Neutrophil (primary cell): ENCODE results near the gene MAP7D3.
"Not testable (repeated sequence)": the region's sequence is repeated elsewhere in the genome, so short reads cannot be mapped to it uniquely, and the experiment has no call there.

ENCODE experiments used
- H3K27ac ChIP-seq: fragments of 200-600 bp; sonication (generic); 2 replicates; pipeline ENCODE4 v1.5.1; 2016; ENCODE audit warnings: mild to moderate bottlenecking, moderate library complexity
- H3K27me3 ChIP-seq: fragments of 200-600 bp; sonication (generic); 2 replicates; pipeline ENCODE4 v1.6.0; 2016; ENCODE audit warnings: mild to moderate bottlenecking
- H3K36me3 ChIP-seq: fragments of 200-600 bp; sonication (generic); 2 replicates; pipeline ENCODE4 v1.5.1; 2017
- H3K4me1 ChIP-seq, 2 experiments: fragments of 200-600 bp in 1 of 2; sonication (generic) in 1 of 2; 1 replicate in 1 of 2; 2 replicates in 1 of 2; pipeline versions ENCODE4 v1.5.1 to v1.6.1; 2013 to 2016; ENCODE audit warnings: low read depth in 1 of 2, low read length in 1 of 2, mild to moderate bottlenecking in 1 of 2, moderate library complexity in 1 of 2; ENCODE audit not compliant: control insufficient read depth in 1 of 2, insufficient read depth in 1 of 2
- H3K4me3 ChIP-seq, 2 experiments: fragments of 200-600 bp in 1 of 2; sonication (generic) in 1 of 2; 1 replicate in 1 of 2; 2 replicates in 1 of 2; pipeline ENCODE4 v1.5.1; 2013 to 2016; ENCODE audit warnings: low read depth in 1 of 2, low read length in 1 of 2, mild to moderate bottlenecking in 1 of 2, moderate library complexity in 1 of 2
- H3K9me3 ChIP-seq: fragments of 200-600 bp; sonication (generic); 2 replicates; pipeline ENCODE4 v1.5.1; 2016
- TF ChIP-seq, protein P1 (sequence below): fragments of 200-600 bp; sonication (generic); IDR thresholded peaks from 2 replicates; pipeline ENCODE4 v1.5.1; 2016; ENCODE audit warnings: antibody characterized with exemption

The MAP7D3 gene

GRCh38 chrX:136176399-136176825 is 74.8 kb downstream of the MAP7D3 start:
- no peaks in the 10 kb centered on the region for H3K27me3 ChIP-seq
- no peak overlapping the region for H3K27ac ChIP-seq
- H3K36me3 ChIP-seq, result no peaks in the 10 kb centered on the region
- H3K4me3 ChIP-seq, result no peak overlapping the region
- H3K9me3 ChIP-seq, result no peaks in the 10 kb centered on the region
- TF ChIP-seq, protein P1, sequence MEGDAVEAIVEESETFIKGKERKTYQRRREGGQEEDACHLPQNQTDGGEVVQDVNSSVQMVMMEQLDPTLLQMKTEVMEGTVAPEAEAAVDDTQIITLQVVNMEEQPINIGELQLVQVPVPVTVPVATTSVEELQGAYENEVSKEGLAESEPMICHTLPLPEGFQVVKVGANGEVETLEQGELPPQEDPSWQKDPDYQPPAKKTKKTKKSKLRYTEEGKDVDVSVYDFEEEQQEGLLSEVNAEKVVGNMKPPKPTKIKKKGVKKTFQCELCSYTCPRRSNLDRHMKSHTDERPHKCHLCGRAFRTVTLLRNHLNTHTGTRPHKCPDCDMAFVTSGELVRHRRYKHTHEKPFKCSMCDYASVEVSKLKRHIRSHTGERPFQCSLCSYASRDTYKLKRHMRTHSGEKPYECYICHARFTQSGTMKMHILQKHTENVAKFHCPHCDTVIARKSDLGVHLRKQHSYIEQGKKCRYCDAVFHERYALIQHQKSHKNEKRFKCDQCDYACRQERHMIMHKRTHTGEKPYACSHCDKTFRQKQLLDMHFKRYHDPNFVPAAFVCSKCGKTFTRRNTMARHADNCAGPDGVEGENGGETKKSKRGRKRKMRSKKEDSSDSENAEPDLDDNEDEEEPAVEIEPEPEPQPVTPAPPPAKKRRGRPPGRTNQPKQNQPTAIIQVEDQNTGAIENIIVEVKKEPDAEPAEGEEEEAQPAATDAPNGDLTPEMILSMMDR, result no peak
- H3K4me1 ChIP-seq, result no peaks in the 10 kb centered on the region

DNA sequence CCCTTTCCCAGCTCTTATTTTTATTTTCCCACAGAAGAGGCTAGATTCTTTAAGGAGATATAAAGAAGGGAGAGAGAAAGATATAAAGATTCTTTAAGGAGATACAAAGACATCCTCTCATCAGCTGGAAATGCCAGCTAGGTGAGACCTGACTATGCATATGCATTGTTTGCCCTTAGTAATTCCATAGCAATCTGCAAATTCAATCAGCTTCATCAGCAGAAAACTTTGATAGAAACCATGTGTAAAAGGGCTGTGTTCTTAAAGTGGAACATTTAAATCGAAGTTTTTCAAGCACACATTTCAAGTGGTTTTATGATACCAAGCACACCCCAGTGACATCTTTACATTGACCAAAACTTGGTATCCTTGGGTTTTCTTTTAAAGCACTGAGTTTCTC is 79.8 kb downstream of the MAP7D3 start:
- Histone ChIP-seq H3K9me3 (no peaks in the 10 kb centered on the region), H3K27me3 (peaks cover 3% of the 10 kb centered on the region), H3K4me3 (no peak overlapping the region), H3K27ac (no peak overlapping the region), H3K4me1 (no peaks in the 10 kb centered on the region), H3K36me3 (no peaks in the 10 kb centered on the region)
- TF ChIP-seq, protein P1, result no peak

DNA sequence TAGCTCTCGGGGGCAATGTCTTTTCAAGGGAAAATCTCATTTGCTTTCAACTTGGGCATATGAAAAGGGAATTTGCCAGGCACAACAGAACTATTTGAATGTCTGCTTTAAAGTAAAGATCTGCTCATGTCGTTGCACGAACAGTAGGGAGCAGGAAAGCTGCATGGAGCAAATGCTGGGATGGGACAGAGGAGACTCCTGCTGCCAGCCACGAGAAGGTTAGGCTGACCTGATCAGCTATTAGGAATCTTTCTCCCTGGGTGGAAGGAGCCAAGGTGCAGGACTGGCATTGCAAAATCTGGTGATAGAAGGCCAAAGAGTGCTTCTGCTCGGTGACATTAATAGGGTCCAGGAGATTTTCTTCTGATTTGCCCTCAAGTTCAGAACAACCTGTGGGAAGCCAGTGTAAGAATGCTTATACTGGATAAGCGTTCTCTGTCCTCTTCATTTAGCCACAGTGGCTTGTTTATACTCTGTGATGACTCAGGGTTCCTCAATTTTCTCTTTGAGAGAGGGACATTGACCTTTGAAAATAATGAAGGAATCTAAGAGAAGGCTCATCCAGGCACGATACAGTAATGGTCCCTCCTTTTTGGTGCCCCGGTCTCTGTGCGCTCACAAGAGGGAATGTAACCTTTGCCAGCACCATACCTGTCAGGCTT is 80.9 kb downstream of the MAP7D3 start:
- H3K9me3 ChIP-seq, result no peaks in the 10 kb centered on the region
- peaks cover 3% of the 10 kb centered on the region for H3K27me3 ChIP-seq
- TF ChIP-seq, protein P1, result no peak
- H3K4me1 ChIP-seq, result no peaks in the 10 kb centered on the region
- no peaks in the 10 kb centered on the region for H3K36me3 ChIP-seq
- H3K4me3 ChIP-seq, result no peak overlapping the region
- H3K27ac ChIP-seq, result no peak overlapping the region

DNA sequence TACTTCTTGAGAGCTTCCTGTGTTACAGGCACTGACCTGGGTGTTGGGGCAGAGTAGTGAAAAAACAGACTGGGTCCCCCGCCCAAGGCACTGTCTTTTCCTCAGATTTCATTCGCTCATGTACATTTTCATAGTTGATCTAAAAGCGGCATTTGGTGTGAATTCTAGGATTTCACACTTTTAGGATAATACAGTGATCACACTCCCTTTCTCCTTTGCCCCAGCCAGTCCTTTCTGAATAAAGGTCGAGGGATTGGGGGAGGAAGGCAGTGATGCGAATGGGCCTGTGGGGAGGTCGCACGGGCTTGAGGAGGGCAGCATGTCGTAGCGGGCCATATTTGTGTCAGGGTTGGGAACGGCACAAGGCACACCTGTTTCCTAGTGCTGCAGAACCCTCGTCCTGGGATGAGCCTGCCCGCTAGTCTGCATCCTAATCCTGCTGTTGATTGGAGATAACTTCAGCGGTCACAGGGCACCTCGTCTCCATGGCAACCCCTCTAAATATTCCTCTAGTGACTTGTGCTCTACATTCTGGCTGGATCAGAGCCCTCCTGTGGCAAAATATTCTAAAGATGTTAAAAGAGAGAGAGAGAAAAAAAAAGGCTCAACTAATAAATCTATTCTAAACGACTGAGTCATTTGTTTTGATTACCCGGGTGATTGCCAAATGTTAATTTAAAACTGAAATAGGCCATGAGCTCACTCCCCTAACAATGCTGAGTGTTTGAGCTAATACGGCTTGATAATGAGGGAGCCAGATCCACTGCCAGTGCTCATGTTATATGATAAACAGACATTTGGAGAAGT is 82.1 kb downstream of the MAP7D3 start:
- H3K27ac ChIP-seq, result no peak overlapping the region
- H3K36me3 ChIP-seq, result no peaks in the 10 kb centered on the region
- no peaks in the 10 kb centered on the region for H3K9me3 ChIP-seq
- H3K4me3 ChIP-seq, result no peak overlapping the region
- TF ChIP-seq, protein P1, result no peak
- no peaks in the 10 kb centered on the region for H3K4me1 ChIP-seq
- peaks cover 3% of the 10 kb centered on the region for H3K27me3 ChIP-seq

- H3K27ac ChIP-seq, H3K4me3 ChIP-seq, H3K4me1 ChIP-seq: not testable (repeated sequence)
Observed at GRCh38 chrX:136167989-136168388, 83.2 kb downstream of the MAP7D3 start.

GRCh38 chrX:136166221-136166855 is 84.9 kb downstream of the MAP7D3 start:
- H3K9me3 ChIP-seq, result no peaks in the 10 kb centered on the region
- TF ChIP-seq, protein P1, result no peak
- no peaks in the 10 kb centered on the region for H3K4me1 ChIP-seq
- H3K36me3 ChIP-seq, result no peaks in the 10 kb centered on the region
- no peak overlapping the region for H3K4me3 ChIP-seq
- H3K27me3 ChIP-seq, result peaks cover 3% of the 10 kb centered on the region
- H3K27ac ChIP-seq, result no peak overlapping the region

More at GRCh38 chrX:136167989-136168388, 83.2 kb downstream of the MAP7D3 start:
- not testable (repeated sequence) for H3K9me3 ChIP-seq, H3K36me3 ChIP-seq, H3K27me3 ChIP-seq
